Lung (tissue), 12 donors: Measurements from ENCODE around the gene CCNT2. TPM values are rescaled to one million over a fixed set of nuclear protein-coding genes. Genes with fewer than 3 reads are reported as not detected.

Source experiments
- ATAC-seq: fragments of 200-7000 bp; cut with Tn5 transposase; one replicate; pipeline ENCODE4 v1.9.1; 2020; ENCODE audit warnings: moderate number of reproducible peaks; ENCODE audit not compliant: insufficient read depth, low FRiP score
- DNase-seq, 3 donors: peaks; one replicate each; pipeline ENCODE4 v3.0.0-alpha.2; 2013 to 2017
- H3K27ac ChIP-seq, 2 donors: one replicate each; pipeline ENCODE4 v1.5.1; 2013; ENCODE audit warnings: mild to moderate bottlenecking in 2 of 2, moderate library complexity in 2 of 2, control low read depth in 1 of 2, inconsistent platforms in 1 of 2, low read depth in 1 of 2, low read length in 1 of 2
- H3K27me3 ChIP-seq, 3 donors: one replicate each; pipeline ENCODE4 v1.5.1; 2013; ENCODE audit warnings: low read length in 2 of 3; ENCODE audit not compliant: control insufficient read depth in 3 of 3, insufficient read depth in 3 of 3
- H3K36me3 ChIP-seq, 4 donors: one replicate each; pipeline ENCODE4 v1.5.1; 2013; ENCODE audit warnings: low read length in 4 of 4, mild to moderate bottlenecking in 1 of 4, moderate library complexity in 1 of 4; ENCODE audit not compliant: control insufficient read depth in 4 of 4, insufficient read depth in 4 of 4
- H3K4me1 ChIP-seq, 5 donors: one replicate each; pipeline ENCODE4 v1.5.1; 2013; ENCODE audit warnings: low read length in 5 of 5, mild to moderate bottlenecking in 2 of 5, moderate library complexity in 1 of 5; ENCODE audit not compliant: control insufficient read depth in 5 of 5, insufficient read depth in 5 of 5
- H3K4me3 ChIP-seq: one replicate; pipeline ENCODE4 v1.5.1; 2013; ENCODE audit warnings: mild to moderate bottlenecking, control low read depth, moderate library complexity
- H3K9ac ChIP-seq, 2 donors: one replicate each; pipeline ENCODE4 v1.5.1; 2013; ENCODE audit warnings: low read length in 2 of 2, control low read depth in 1 of 2; ENCODE audit not compliant: insufficient read depth in 1 of 2
- H3K9me3 ChIP-seq, 4 donors: one replicate each; pipeline ENCODE4 v1.5.1; 2013; ENCODE audit warnings: low read length in 3 of 4, mild to moderate bottlenecking in 1 of 4, moderate library complexity in 1 of 4; ENCODE audit not compliant: control insufficient read depth in 4 of 4, insufficient read depth in 3 of 4
- WGBS, 2 donors: extraction: QIAGEN DNeasy Blood & Tissue Kit; methylation state at CpG; one replicate each; pipeline ENCODE4 v1.1.7; 2013; 5-methylcytosine and 5-hydroxymethylcytosine counted together
- polyA plus RNA-seq, 2 donors: library from polyadenylated mRNA; stranded (reverse); fragments of 200-250 nt; gene quantifications; one replicate each; pipeline ENCODE4 v1.2.1, GENCODE V29; 2013
- total RNA-seq, 2 donors: library from RNA; depleted of rRNA in 1 of 2; stranded (reverse); fragments of >200 nt in 1 of 2; gene quantifications; one replicate each; pipeline ENCODE4 v1.2.1, GENCODE V29; 2014 to 2021
- TF ChIP-seq, protein P1 (sequence below): IDR thresholded peaks from 2 replicates; pipeline ENCODE4 v1.5.1; 2012; ENCODE audit warnings: mild to moderate bottlenecking; ENCODE audit errors: control extremely low read depth, extremely low read depth
- donor health status: control.
- donor health status: control.
- donor health status: Bipolar disorder and iron deficiency.
- donor health status: healthy.
- donor health status: DM: yes; HTN: yes; CAD: no.

The CCNT2 gene
- total and polyA plus RNA-seq, 4 donors: 10.9 to 83.9 (median 24.8) TPM

DNA sequence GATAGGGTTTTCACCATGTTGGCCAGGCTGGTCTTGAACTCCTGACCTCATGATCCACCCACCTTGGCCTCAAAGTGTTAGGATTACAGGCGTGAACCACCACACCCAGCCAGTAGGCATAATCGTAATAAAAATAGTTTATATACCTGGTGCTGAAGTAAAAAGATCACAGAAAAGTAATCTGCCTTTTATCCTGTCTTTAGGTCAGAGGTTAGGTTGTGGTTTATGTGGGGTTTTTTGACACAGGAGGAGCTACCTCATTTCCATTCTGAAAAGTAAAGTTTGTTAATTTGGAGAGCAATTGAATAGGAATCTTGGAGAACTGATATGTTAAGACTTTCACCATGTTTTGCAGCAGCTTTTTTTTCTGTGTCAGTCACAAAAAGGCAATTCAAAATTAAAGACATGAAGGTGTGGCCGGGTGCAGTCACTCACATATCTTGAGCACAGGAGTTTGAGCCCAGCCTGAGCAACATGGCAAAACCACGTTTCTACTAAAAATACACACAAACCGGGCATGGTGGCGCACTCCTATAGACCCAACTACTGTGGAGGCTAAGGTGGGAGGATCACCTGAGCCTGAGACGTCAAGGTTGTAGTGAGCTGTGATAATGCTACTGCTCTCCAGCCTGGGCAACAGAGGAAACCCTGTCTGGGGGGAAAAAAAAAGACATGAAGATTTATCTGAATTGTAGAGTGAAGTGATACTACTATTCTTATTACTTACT is 31.5 kb downstream of the CCNT2 start:
- H3K36me3 ChIP-seq: peaks cover 22 to 59% (median 43%) of the 10 kb centered on the region in 4 donors
- DNase-seq (no peak), ATAC-seq (no peak)
- no peak overlapping the region for H3K27ac ChIP-seq
- no peaks in the 10 kb centered on the region for H3K4me1 ChIP-seq
- H3K9ac ChIP-seq: peak overlapping the region in 1 of 2 donors; percentile 13
- no peak overlapping the region for H3K4me3 ChIP-seq
- no peaks in the 10 kb centered on the region for H3K9me3 ChIP-seq
- H3K27me3 ChIP-seq: no peaks in the 10 kb centered on the region
- 84 to 87% methylated on average over 7 of the region's 7 CpGs for WGBS, 2 donors
- TF ChIP-seq, protein P1, sequence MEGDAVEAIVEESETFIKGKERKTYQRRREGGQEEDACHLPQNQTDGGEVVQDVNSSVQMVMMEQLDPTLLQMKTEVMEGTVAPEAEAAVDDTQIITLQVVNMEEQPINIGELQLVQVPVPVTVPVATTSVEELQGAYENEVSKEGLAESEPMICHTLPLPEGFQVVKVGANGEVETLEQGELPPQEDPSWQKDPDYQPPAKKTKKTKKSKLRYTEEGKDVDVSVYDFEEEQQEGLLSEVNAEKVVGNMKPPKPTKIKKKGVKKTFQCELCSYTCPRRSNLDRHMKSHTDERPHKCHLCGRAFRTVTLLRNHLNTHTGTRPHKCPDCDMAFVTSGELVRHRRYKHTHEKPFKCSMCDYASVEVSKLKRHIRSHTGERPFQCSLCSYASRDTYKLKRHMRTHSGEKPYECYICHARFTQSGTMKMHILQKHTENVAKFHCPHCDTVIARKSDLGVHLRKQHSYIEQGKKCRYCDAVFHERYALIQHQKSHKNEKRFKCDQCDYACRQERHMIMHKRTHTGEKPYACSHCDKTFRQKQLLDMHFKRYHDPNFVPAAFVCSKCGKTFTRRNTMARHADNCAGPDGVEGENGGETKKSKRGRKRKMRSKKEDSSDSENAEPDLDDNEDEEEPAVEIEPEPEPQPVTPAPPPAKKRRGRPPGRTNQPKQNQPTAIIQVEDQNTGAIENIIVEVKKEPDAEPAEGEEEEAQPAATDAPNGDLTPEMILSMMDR: no peak

DNA sequence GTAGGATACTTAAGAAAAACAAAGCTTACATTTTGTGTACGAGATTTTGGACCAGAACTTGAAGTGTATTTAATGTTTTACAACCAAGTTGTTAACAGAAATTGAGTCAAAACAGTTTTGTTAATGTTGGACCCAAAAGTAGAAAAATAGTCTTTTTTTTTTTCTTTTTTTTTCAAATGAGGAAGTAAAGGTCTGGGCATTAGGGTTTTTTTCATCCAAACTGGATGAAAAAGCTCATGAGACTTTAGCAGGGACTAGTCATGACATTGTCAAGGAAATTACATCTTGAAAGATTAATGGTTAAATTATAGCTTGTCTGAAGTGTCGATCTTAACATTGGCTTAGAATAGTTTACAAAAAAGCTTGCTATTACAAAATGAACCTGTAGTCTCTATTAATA is 32.3 kb downstream of the CCNT2 start:
- WGBS, 2 donors: 67 to 80% methylated on average over 2 of the region's 2 CpGs
- no peak overlapping the region for H3K9ac ChIP-seq
- no peak overlapping the region for H3K4me3 ChIP-seq
- no peak overlapping the region for H3K27ac ChIP-seq
- no peaks in the 10 kb centered on the region for H3K4me1 ChIP-seq
- no peak for ATAC-seq
- H3K27me3 ChIP-seq: no peaks in the 10 kb centered on the region
- no peak for DNase-seq
- H3K36me3 ChIP-seq: peaks cover 22 to 58% (median 40%) of the 10 kb centered on the region in 4 donors
- TF ChIP-seq, protein P1: no peak
- no peaks in the 10 kb centered on the region for H3K9me3 ChIP-seq

DNA sequence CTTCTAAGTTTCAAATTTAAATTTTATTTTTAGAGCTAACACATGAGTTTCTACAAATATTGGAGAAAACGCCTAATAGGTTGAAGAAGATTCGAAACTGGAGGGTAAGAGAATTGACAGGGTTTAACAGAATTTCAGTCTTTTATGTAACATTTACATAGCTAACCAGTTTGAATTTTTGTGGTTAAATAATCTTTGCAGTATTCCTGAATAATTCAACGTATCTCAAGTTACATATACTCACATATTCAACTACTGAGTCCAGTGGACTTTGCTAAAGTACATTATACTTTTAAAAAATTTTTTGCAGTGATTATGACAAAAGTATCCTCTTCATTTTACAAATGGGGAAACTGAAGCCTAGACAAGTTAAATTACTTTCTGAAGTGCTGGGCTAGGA is 34.0 kb downstream of the CCNT2 start:
- TF ChIP-seq, protein P1: no peak
- H3K27ac ChIP-seq: no peak overlapping the region
- ATAC-seq (no peak), DNase-seq (no peak)
- H3K27me3 ChIP-seq: no peaks in the 10 kb centered on the region
- no peaks in the 10 kb centered on the region for H3K9me3 ChIP-seq
- H3K36me3 ChIP-seq: peaks cover 25 to 50% (median 35%) of the 10 kb centered on the region in 4 donors
- H3K4me1 ChIP-seq: no peaks in the 10 kb centered on the region
- H3K9ac ChIP-seq: no peak overlapping the region
- H3K4me3 ChIP-seq: no peak overlapping the region
- WGBS, 2 donors: 94 to 97% methylated on average over 3 of the region's 3 CpGs
